HCT116 (cell line): ENCODE results near the gene MICAL3.

ENCODE experiments used
- CTCF ChIP-seq, 3 experiments: fragments of 200-600 bp in 1 of 3; sonication (generic) in 1 of 3; IDR thresholded peaks in 2 of 3; conservative IDR thresholded peaks in 1 of 3; 2 replicates each; pipeline ENCODE4 v1.5.1; 2012 to 2017; ENCODE audit warnings: low read depth in 2 of 3, low read length in 2 of 3, antibody characterized with exemption in 1 of 3, borderline replicate concordance in 1 of 3, control low read depth in 1 of 3, mild to moderate bottlenecking in 1 of 3, mixed read lengths in 1 of 3, mixed run types in 1 of 3, moderate library complexity in 1 of 3; ENCODE audit not compliant: insufficient read depth in 1 of 3
- FOSL1 ChIP-seq: IDR thresholded peaks from 2 replicates; pipeline ENCODE4 v1.6.1; 2012; ENCODE audit warnings: low read depth
- POLR2A ChIP-seq: IDR thresholded peaks from 2 replicates; pipeline ENCODE4 v1.7.0; 2011; ENCODE audit warnings: borderline replicate concordance; ENCODE audit not compliant: insufficient read depth, insufficient read length; ENCODE audit errors: extremely low read depth

GRCh38 chr22:17845790-17846189 is 178.6 kb downstream of the MICAL3 start:
- TF ChIP-seq CTCF (IDR thresholded peaks at IDR 0.05 in 2 of 3, conservative IDR thresholded peaks at IDR 0.05 in 1 of 3; ENCODE audit: borderline replicate concordance in 1 of 3, insufficient read depth in 1 of 3, low read depth in 2 of 3, low read length in 2 of 3) (no peak), POLR2A (no peak), FOSL1 (no peak)
